Neuron (in vitro differentiated cells): Measurements from ENCODE around the gene RHBDF1.

Source experiments
- H2AFZ ChIP-seq: one replicate; pipeline ENCODE4 v1.6.1; 2013; ENCODE audit warnings: low read depth, mild to moderate bottlenecking, inconsistent platforms, low read length, moderate library complexity
- H3K27me3 ChIP-seq: one replicate; pipeline ENCODE4 v1.6.1; 2013; ENCODE audit warnings: low read length; ENCODE audit not compliant: insufficient read depth
- H3K36me3 ChIP-seq: one replicate; pipeline ENCODE4 v1.6.1; 2013; ENCODE audit warnings: low read length; ENCODE audit not compliant: insufficient read depth
- H3K4me1 ChIP-seq: one replicate; pipeline ENCODE4 v1.6.1; 2013; ENCODE audit warnings: low read length; ENCODE audit not compliant: insufficient read depth
- H3K4me3 ChIP-seq: 2 replicates; pipeline ENCODE4 v1.5.1; 2013; ENCODE audit warnings: mild to moderate bottlenecking, low read length, moderate library complexity
- H3K9me3 ChIP-seq: one replicate; pipeline ENCODE4 v1.6.1; 2013; ENCODE audit warnings: low read length

RHBDF1 gene

DNA sequence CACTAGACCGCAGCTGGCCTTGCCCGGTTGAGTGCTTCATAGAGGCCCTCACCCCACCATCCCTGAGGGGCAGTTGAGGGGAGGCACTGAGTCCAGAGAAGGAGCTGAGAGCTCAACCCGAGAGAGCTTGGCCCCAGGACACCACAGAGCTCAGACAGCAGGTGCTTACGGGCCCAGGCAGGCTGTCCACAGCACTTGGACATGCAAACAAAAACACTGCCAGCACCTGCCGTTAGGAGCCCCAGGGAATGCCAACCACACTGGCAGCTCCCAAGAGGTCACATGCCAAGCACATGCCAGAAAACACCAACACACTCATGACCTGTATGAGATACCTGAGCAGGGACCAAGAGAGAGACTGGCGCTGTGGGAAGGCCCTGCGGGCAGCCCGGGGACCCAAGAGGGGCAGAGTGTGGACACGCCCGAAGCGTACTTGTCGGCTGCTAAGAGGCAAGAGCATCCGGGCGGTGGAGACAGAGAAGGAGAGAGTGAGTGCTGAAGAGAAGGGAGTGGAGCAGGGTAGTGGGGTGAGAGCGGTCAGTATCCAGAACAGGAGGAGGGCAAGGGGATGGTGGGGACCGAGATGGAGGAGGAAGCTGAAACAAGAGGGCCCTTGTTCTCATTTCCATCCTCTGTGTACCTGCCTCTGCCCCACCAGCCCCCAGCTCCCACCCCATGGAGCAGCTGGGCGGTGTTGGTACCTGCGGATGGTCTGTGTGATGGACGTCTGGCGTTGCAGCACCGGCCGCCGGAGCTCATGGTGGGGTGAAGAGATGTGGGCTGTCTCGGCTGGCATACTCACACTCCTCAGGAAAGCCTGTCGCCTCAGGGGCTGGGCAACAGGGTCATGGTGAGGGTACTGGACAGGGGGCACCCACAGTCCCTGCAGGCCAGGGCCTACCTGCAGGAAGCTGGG, 8.2 kb downstream of the RHBDF1 start:
- Histone ChIP-seq H3K9me3 (no peaks in the 10 kb centered on the region), H3K27me3 (no peaks in the 10 kb centered on the region), H3K4me1 (peaks cover 10% of the 10 kb centered on the region), H3K36me3 (peaks cover 34% of the 10 kb centered on the region), H2AFZ (no peak overlapping the region), H3K4me3 (no peak overlapping the region)

DNA sequence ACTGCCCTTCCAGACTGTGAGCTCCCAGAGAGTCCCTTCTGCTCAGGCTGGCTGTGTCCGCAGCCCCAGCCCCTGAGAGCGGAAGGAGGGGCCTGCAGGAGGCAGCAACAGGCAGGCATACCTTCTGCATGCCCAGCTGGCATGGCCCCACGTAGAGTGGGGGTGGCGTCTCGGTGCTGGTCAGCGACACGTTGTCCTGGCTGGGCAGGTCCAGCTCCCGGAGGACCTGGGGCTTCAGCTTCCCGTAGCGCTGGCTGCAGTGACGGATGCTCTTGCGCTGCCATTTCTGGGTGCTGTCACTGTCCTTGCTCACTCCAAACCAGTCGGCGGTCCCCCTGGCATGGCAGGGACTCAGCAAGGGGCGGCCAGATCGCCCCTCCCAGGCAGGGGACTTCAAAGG, 9.0 kb downstream of the RHBDF1 start:
- H2AFZ ChIP-seq = no peak overlapping the region
- H3K36me3 ChIP-seq = peaks cover 40% of the 10 kb centered on the region
- H3K27me3 ChIP-seq = no peaks in the 10 kb centered on the region
- no peak overlapping the region for H3K4me3 ChIP-seq
- no peaks in the 10 kb centered on the region for H3K9me3 ChIP-seq
- H3K4me1 ChIP-seq = peaks cover 2% of the 10 kb centered on the region

DNA sequence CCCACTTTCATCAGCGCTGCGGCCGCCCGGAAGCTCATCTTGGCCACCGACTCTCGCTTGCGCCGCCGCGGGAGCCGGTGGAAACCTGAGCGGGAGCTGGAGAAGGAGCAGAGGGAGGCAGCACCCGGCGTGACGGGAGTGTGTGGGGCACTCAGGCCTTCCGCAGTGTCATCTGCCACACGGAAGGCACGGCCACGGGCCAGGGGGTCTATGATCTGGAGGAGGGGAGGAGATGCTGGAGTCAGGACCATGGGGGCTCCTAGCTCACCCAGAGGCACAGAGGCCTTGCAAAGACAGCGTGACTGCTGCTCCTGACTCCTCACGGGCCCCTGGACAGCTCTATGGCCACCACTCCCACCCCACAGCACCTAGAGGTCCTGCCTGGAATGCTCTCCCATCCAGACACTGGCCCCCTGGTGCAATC, 9.5 kb downstream of the RHBDF1 start:
- Histone ChIP-seq H3K4me3 (no peak overlapping the region), H3K4me1 (no peaks in the 10 kb centered on the region), H3K9me3 (no peaks in the 10 kb centered on the region), H2AFZ (no peak overlapping the region), H3K36me3 (peaks cover 45% of the 10 kb centered on the region), H3K27me3 (no peaks in the 10 kb centered on the region)

DNA sequence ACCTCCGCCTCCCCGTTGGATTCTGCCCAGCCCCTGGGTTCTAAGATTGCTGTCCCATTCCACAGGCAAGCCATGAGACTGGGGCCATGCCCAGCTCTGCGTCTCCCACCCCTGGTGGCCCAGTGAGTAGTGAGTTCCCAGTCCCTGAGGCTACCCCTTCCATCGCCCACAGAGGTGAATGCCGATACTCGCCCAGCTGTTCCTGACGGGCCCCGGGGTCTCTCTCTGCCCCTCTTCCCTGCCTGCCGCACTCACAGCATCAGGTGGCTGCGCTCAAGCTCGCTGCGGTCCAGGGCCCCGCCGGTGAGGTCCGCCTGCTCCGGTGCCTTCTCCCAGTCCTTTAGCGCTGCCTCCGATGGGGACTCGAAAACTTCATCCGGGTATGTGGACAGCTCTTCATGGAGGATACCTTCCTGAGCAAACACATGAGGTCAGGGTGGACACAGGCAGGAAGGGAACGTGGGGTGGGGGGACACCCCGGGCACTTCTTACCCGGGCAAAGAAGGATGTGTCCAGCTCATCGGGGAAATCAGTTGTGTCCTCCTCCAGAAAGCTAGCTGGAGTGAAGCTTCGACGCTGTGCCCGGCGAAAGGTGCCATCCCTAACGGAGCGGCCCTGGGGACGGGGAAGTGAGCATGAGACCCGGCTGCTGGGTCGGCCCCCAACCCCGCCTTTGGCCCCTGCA, 10.0 kb downstream of the RHBDF1 start:
- Histone ChIP-seq H3K27me3 (no peaks in the 10 kb centered on the region), H3K36me3 (peaks cover 51% of the 10 kb centered on the region), H3K4me3 (no peak overlapping the region), H3K4me1 (no peaks in the 10 kb centered on the region), H3K9me3 (no peaks in the 10 kb centered on the region), H2AFZ (no peak overlapping the region)

DNA sequence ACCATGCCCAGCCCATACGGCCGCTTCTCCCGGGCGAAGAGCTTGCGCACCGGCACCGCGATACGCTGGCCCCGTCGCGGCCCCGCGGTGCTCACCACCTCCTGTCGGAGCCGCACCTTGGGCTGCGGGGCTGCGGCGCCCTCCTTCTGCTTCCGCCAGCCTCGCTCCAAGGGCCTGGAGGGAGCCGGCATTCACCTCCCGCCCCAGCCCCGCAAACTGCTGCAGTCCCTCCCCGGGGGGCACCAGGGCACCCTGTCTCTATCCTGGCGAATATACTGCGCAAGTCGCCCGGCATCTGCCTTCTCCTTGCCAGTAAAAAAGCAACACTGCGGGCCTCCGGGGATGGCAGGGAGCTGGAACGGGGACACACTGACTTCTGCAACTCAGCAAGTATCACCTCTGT, 10.6 kb downstream of the RHBDF1 start:
- no peaks in the 10 kb centered on the region for H3K27me3 ChIP-seq
- H3K4me1 ChIP-seq = no peaks in the 10 kb centered on the region
- H3K36me3 ChIP-seq = peaks cover 56% of the 10 kb centered on the region
- no peak overlapping the region for H2AFZ ChIP-seq
- no peaks in the 10 kb centered on the region for H3K9me3 ChIP-seq
- no peak overlapping the region for H3K4me3 ChIP-seq

DNA sequence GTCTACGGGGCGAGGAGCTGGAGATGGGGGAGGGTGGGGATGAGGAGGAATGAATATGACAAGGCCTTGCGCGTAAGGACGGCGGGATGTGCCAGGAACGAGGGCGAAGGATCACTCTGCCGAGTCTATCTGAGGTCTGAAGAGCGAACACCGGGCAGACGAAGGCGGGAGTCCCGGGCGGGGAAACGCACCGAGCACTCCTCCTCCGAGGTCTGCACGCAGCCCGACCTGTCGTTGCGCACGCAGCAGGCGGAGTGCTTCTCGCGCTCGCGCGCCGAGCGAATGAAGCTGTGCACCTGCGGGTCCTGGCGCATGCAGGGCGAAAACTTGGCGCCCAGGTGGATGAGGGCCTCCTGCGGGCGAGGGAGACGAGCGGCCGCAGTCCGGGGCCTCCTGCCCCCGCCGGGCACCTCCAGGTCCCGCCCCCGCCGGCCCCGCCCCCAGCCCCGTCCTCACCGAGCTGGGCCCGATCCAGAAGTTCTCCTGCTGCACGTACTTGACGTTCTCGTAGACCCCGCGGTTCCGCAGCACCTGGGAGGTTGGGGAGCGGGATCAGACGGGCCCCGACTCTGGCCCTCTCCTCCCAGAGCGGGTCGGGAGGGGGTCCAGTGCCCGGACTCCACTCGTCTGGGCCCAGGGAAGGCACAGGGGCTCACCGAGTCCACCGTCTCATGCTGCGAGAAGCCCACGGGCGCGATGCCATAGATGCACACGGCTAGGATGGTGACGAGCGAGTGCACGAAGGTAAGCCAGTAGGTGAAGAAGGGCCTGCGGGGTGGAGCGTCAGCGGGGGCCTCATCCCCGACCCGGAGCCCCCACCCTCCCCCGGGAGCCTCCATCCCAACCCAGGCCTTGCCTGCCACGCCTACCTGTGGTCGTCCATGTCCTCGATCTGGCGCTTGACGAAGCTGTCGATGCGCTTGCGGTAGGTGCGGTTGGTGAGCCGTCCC, 11.2 kb downstream of the RHBDF1 start:
- Histone ChIP-seq H3K4me1 (no peaks in the 10 kb centered on the region), H2AFZ (no peak overlapping the region), H3K4me3 (no peak overlapping the region), H3K27me3 (no peaks in the 10 kb centered on the region), H3K36me3 (peaks cover 63% of the 10 kb centered on the region), H3K9me3 (no peaks in the 10 kb centered on the region)

DNA sequence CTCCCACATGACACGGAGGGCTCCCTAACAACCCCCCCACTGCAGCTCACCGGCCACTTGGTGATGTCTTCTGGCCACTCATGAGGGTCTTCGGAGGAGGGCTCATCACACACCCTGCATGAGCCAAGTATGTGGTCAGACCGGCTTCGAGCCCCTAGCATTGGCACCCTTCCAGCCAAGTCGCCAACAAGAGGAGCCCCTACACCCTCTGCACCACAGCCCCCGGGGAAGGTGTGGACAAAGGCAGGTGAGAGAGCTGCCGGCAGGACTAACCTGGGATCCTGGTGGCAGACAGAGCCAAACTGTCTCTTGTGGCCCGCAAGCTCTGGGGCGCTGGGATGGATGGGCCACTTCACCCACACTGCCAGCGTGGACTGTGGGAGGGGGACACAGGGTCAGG, 12.3 kb downstream of the RHBDF1 start:
- H2AFZ ChIP-seq = no peak overlapping the region
- H3K4me3 ChIP-seq = no peak overlapping the region
- no peaks in the 10 kb centered on the region for H3K9me3 ChIP-seq
- H3K36me3 ChIP-seq = peaks cover 73% of the 10 kb centered on the region
- H3K4me1 ChIP-seq = no peaks in the 10 kb centered on the region
- no peaks in the 10 kb centered on the region for H3K27me3 ChIP-seq

DNA sequence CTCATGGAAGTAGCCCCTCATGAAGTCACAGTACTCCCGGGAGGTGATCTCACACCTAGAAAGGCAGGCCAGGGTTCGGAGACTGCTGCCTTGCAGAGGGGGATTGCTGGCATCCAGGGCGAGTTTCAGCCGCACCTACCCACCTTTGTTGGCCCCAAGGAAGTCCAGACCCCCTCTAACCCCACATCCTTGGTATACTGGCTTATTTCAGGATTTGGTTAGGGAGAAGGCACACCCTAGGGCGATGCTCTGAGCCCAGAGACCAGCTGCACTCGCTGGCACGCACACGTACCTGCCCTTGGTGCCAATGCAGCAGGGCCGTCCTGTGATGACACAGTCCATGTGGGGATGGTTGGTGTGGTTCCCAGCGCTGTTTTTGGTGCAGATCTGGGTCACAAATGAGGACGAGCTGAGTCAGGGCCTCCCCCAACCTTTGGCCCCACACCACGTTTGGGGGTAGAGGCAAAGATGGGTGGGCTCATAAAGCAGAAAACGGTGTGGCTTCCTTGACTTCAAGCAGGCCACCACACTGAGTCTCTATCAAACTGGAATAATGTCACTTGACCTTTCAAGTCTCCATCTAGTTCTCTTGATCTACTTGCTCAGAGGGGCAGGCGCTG, 12.9 kb downstream of the RHBDF1 start:
- Histone ChIP-seq H3K27me3 (no peaks in the 10 kb centered on the region), H3K4me3 (no peak overlapping the region), H3K36me3 (peaks cover 71% of the 10 kb centered on the region), H3K9me3 (no peaks in the 10 kb centered on the region), H2AFZ (no peak overlapping the region), H3K4me1 (no peaks in the 10 kb centered on the region)

DNA sequence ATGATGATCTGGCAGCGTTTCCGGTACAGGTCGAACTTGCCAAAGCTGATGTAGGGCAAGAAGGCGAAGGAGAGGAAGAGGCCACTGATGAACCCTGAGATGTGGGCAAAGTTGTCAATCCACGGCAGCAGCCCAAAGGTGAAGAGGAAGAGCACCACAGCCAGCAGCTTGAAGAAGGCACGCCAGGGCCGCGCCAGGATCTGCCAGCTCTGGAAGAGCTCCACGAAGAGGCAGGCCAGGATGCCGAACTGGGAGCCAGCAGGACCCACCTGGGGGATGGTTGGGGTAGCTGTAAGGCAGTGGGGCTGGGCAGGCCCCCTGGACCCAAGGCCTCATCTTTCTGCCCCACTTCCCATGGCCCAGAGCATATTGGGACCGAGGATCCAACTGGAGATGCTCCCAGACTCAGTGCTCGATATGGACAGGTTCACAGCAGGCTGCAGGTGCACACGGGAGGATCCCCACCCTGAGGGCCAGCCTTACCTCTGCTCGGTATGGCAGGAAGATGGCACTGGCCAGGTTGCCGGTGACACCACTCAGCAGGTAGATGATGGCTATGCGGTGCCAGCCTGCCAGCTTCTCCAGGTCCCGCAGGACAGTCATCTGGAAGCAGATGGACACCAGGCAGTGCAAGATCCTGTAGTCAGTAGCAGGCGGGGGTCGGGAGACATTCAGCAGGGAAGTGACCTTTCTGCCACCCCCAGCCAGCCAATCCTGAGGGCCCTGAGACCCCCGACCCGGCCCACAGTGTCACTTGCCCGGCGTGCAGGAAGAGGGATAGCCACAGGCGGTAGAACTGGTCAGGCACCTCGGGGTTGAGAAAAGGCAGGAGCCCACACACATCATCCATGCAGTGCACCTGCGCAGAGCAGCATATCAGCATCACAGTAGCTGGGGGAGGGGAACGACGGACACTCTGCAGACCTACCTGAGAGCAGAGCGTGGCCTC, 13.7 kb downstream of the RHBDF1 start:
- peaks cover 71% of the 10 kb centered on the region for H3K36me3 ChIP-seq
- H3K4me3 ChIP-seq = no peak overlapping the region

DNA sequence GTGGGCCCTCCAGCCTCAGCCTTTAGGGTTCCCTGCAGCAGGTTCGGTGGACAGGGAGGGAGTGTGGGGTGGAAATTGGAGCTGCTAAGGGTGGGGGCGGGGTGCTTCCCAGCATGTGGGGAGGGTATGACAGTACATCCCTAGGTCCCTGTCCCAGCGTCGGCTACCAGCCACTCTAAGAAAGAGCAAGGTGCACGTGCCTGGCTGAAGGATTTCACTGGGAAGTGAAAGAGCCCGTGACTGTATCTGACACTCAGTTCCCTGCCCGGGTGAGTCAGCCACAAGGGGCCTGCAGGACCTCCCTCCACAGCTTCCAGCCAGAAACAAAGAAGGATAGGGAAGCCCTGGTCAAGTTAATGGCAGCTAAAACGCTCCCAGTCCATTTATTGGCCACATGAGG, 14.7 kb downstream of the RHBDF1 start:
- Histone ChIP-seq H3K4me1 (peaks cover 2% of the 10 kb centered on the region), H3K4me3 (no peak overlapping the region), H3K36me3 (peaks cover 63% of the 10 kb centered on the region), H3K9me3 (no peaks in the 10 kb centered on the region), H2AFZ (no peak overlapping the region), H3K27me3 (no peaks in the 10 kb centered on the region)

More for the DNA sequence above, 13.7 kb downstream of the RHBDF1 start:
- no peak overlapping the region for H2AFZ ChIP-seq
- H3K27me3 ChIP-seq = no peaks in the 10 kb centered on the region
- H3K9me3 ChIP-seq = no peaks in the 10 kb centered on the region
- H3K4me1 ChIP-seq = peaks cover 2% of the 10 kb centered on the region

DNA sequence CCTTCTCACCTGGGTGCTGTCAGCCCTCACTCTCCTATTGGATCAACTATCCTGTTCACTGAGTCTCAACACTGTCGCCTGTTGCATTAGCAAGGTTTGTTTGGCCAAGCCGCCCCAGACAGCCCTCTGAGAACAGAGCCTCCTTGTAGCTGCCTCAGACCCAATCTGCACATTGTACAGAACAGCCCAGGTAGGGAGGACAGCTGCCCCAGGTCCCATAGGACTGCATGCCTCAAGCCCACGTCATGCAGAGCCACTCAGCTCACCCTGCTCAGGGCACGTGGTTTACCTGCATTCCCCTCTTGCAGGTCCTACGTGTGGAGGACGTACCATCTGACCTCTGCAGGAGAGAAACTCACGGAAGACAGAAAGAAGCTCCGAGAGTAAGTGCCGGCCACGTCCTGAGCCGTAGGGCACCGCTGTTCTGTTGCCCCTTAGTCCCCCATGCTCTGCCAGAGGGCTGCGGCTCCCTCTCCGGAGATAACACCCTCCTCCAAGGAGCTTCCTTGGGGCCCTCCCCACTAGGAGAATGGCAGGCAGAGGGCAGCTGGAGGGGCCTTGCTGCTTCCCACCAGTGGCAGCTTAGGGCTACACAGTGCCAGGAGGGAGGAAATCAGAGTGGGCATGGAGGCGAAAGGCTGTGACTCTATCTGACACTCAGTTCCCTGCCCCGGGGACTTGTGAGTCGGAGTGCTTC, 16.1 kb downstream of the RHBDF1 start:
- Histone ChIP-seq H3K4me1 (peaks cover 2% of the 10 kb centered on the region), H3K27me3 (no peaks in the 10 kb centered on the region), H3K9me3 (no peaks in the 10 kb centered on the region), H3K4me3 (no peak overlapping the region), H2AFZ (no peak overlapping the region), H3K36me3 (peaks cover 60% of the 10 kb centered on the region)
